Activated B cell treated with CpG ODN at 0.5 μM for 24 hours (primary cell): ENCODE measurements around the gene NUDT21. TPM values are rescaled to one million over a fixed set of nuclear protein-coding genes. Genes with fewer than 3 reads are reported as not detected.

Source experiments
- ATAC-seq: fragments of 200-7000 bp; cut with Tn5 transposase; one replicate; pipeline ENCODE4 v1.10.0; 2021; ENCODE audit warnings: low read depth, mild to moderate bottlenecking, moderate library complexity
- CTCF ChIA-PET: fragments of 350-600 bp; sonication (Branson Sonifier 250); formaldehyde crosslinking; loops from one replicate; lab custom pipeline; 2021; ENCODE audit warnings: antibody characterized with exemption; lab: Charles Lee
- POLR2A ChIA-PET: fragments of 350-600 bp; sonication (Branson Sonifier 250); formaldehyde crosslinking; loops from one replicate; lab custom pipeline; 2021; ENCODE audit warnings: antibody characterized with exemption; lab: Charles Lee
- DNase-seq: peaks from one replicate; pipeline ENCODE4 v3.0.0; 2022
- H3K27ac Mint-ChIP-seq: one replicate; pipeline ENCODE4 v1.8.0; 2020; ENCODE audit warnings: mixed read lengths
- H3K27me3 Mint-ChIP-seq: one replicate; pipeline ENCODE4 v1.8.0; 2021; ENCODE audit warnings: mixed read lengths
- H3K36me3 Mint-ChIP-seq: one replicate; pipeline ENCODE4 v1.8.0; 2021; ENCODE audit warnings: low read depth, mixed read lengths
- H3K4me1 Mint-ChIP-seq: one replicate; pipeline ENCODE4 v1.8.0; 2021; ENCODE audit warnings: mixed read lengths
- H3K4me3 Mint-ChIP-seq: one replicate; pipeline ENCODE4 v1.8.0; 2020; ENCODE audit warnings: mild to moderate bottlenecking, mixed read lengths
- H3K9me3 Mint-ChIP-seq: one replicate; pipeline ENCODE4 v1.8.0; 2020; ENCODE audit warnings: mixed read lengths
- CTCF ChIP-seq: fragments of 200-600 bp; IDR thresholded peaks from one replicate; pipeline ENCODE4 v1.8.0; 2022; ENCODE audit warnings: antibody characterized with exemption, mild to moderate bottlenecking
- intact Hi-C: fragments of 100-400 bp; cut with micrococcal nuclease; formaldehyde crosslinking; loops from one replicate; pipeline ENCODE4 v1.15.1; 2024
- total RNA-seq: library from RNA; stranded (reverse); gene quantifications from 2 replicates; pipeline ENCODE4 v1.2.3, GENCODE V29; 2022

The NUDT21 gene
- total RNA-seq, 1 donor from 2014 or later, result 111 TPM

GRCh38 chr16:56421976-56422669 is 29.0 kb downstream of the NUDT21 start:
- no peaks in the 10 kb centered on the region for H3K27me3 Mint-ChIP-seq
- H3K36me3 Mint-ChIP-seq, result peaks cover 13% of the 10 kb centered on the region
- H3K27ac Mint-ChIP-seq, result peak overlapping the region; percentile 95
- ChIA-PET CTCF (no interaction called here), POLR2A (interaction anchor here (1.4 to 2.0 kb wide), 2 partner anchors 21 to 29 kb away, joined by 3 to 6 read pairs; partner anchors contain the start of genes NUDT21 and OGFOD1)
- no peak for ATAC-seq
- TF ChIP-seq CTCF, result no peak
- H3K4me1 Mint-ChIP-seq, result peaks cover 71% of the 10 kb centered on the region
- no peak for DNase-seq
- intact Hi-C loops, result loop anchor here (2.0 to 10.0 kb wide), 5 partner anchors 227 to 1313 kb away; partner anchors contain the start of genes CCDC102A, GNAO1, HERPUD1 and KATNB1
- H3K4me3 Mint-ChIP-seq, result peak overlapping the region; percentile 96
- H3K9me3 Mint-ChIP-seq, result no peaks in the 10 kb centered on the region

GRCh38 chr16:56421313-56421712 is 29.8 kb downstream of the NUDT21 start:
- peak; percentile 6 for ATAC-seq

GRCh38 chr16:56420613-56421012 is 30.5 kb downstream of the NUDT21 start:
- no peaks in the 10 kb centered on the region for H3K27me3 Mint-ChIP-seq
- H3K9me3 Mint-ChIP-seq, result no peaks in the 10 kb centered on the region
- ChIA-PET POLR2A (interaction anchor here (0.7 to 2.0 kb wide), 4 partner anchors 14 to 566 kb away, joined by 3 to 6 read pairs (median 4); partner anchors contain the start of genes NUDT21 and OGFOD1), CTCF (no interaction called here)
- intact Hi-C loops, result loop anchor here (5.0 to 10.0 kb wide), 4 partner anchors 226 to 1314 kb away; partner anchors contain the start of genes GNAO1, HERPUD1 and KATNB1
- DNase-seq, result no peak
- H3K4me3 Mint-ChIP-seq, result peak overlapping the region; percentile 59
- ATAC-seq, result no peak
- TF ChIP-seq CTCF, result no peak
- H3K27ac Mint-ChIP-seq, result peak overlapping the region; percentile 95
- H3K36me3 Mint-ChIP-seq, result peaks cover 13% of the 10 kb centered on the region
- H3K4me1 Mint-ChIP-seq, result peaks cover 78% of the 10 kb centered on the region

More at GRCh38 chr16:56421313-56421712, 29.8 kb downstream of the NUDT21 start:
- ChIA-PET POLR2A (interaction anchor here (0.6 to 2.0 kb wide), 5 partner anchors 15 to 565 kb away, joined by 3 to 6 read pairs (median 3); partner anchors contain the start of genes NUDT21 and OGFOD1), CTCF (no interaction called here)
- Mint-ChIP-seq H3K4me1 (peaks cover 77% of the 10 kb centered on the region), H3K27me3 (no peaks in the 10 kb centered on the region), H3K36me3 (peaks cover 13% of the 10 kb centered on the region), H3K4me3 (peak overlapping the region; percentile 96), H3K27ac (peak overlapping the region; percentile 95), H3K9me3 (no peaks in the 10 kb centered on the region)
- no peak for TF ChIP-seq CTCF
- DNase-seq, result no peak
- intact Hi-C loops, result loop anchor here (5.0 to 10.0 kb wide), 4 partner anchors 227 to 1313 kb away; partner anchors contain the start of genes GNAO1, HERPUD1 and KATNB1

- peaks cover 85% of the 10 kb centered on the region for H3K4me1 Mint-ChIP-seq
- ChIA-PET CTCF (no interaction called here), POLR2A (interaction anchor here (0.6 to 1.0 kb wide), 3 partner anchors 10 to 19 kb away, joined by 3 to 10 read pairs (median 4); no protein-coding TSS in a partner anchor)
- intact Hi-C loops, result loop anchor here (5.0 to 10.0 kb wide), 4 partner anchors 225 to 1315 kb away; partner anchors contain the start of genes GNAO1, HERPUD1 and KATNB1
- no peaks in the 10 kb centered on the region for H3K9me3 Mint-ChIP-seq
- no peak for TF ChIP-seq CTCF
- ATAC-seq (no peak), DNase-seq (no peak)
- H3K27ac Mint-ChIP-seq, result peak overlapping the region; percentile 95
- no peaks in the 10 kb centered on the region for H3K27me3 Mint-ChIP-seq
- peaks cover 16% of the 10 kb centered on the region for H3K36me3 Mint-ChIP-seq
- peak overlapping the region; percentile 59 for H3K4me3 Mint-ChIP-seq
Measured at GRCh38 chr16:56419740-56420548, 31.2 kb downstream of the NUDT21 start.
